Measurements from ENCODE around the gene HCST.

- TF ChIP-seq CTCF (IDR thresholded peaks at IDR 0.05) (no peak), POLR2AphosphoS5 (IDR thresholded peaks at IDR 0.05) (no peak)
These were observed 39.9 kb downstream of the HCST start for GRCh38 chr19:35942235-35942634.
